T1000 (cell line): ENCODE measurements around the gene ADGB.
"Not testable (repeated sequence)": the region's sequence is repeated elsewhere in the genome, so short reads cannot be mapped to it uniquely, and the experiment has no call there.

Experiments
- DNase-seq: peaks from one replicate; lab custom pipeline; 2025; ENCODE audit warnings: mixed read lengths; lab: John Stamatoyannopoulos, UW

Gene ADGB

GRCh38 chr6:146767632-146768031 is 168.9 kb downstream of the ADGB start:
- no peak for DNase-seq

- DNase-seq, result no peak
Measured at GRCh38 chr6:146768722-146769121, 169.9 kb downstream of the ADGB start.

GRCh38 chr6:146770275-146770964 is 171.6 kb downstream of the ADGB start:
- DNase-seq, result no peak

GRCh38 chr6:146770965-146771735 is 172.4 kb downstream of the ADGB start:
- no peak for DNase-seq

- no peak for DNase-seq
Measured at GRCh38 chr6:146775220-146775619, 176.4 kb downstream of the ADGB start.

- DNase-seq, result no peak
Measured at GRCh38 chr6:146781836-146782235, 183.1 kb downstream of the ADGB start.

- DNase-seq, result no peak
Measured at GRCh38 chr6:146785001-146785585, 186.3 kb downstream of the ADGB start.

GRCh38 chr6:146787876-146788508 is 189.2 kb downstream of the ADGB start:
- DNase-seq, result no peak

- DNase-seq, result no peak
Measured at GRCh38 chr6:146790561-146791091, 191.9 kb downstream of the ADGB start.

- DNase-seq, result no peak
Measured at GRCh38 chr6:146791930-146792329, 193.2 kb downstream of the ADGB start.

- not testable (repeated sequence) for DNase-seq
Measured at GRCh38 chr6:146793218-146793617, 194.4 kb downstream of the ADGB start.

GRCh38 chr6:146795479-146796133 is 196.8 kb downstream of the ADGB start:
- DNase-seq, result no peak

- not testable (repeated sequence) for DNase-seq
Measured at GRCh38 chr6:146803167-146803566, 204.4 kb downstream of the ADGB start.

GRCh38 chr6:146803601-146804000 is 204.8 kb downstream of the ADGB start:
- no peak for DNase-seq

- no peak for DNase-seq
Measured at GRCh38 chr6:146805546-146806325, 207.0 kb downstream of the ADGB start.

GRCh38 chr6:146809014-146809413 is 210.2 kb downstream of the ADGB start:
- not testable (repeated sequence) for DNase-seq

- DNase-seq, result not testable (repeated sequence)
Measured at GRCh38 chr6:146812811-146813321, 214.1 kb downstream of the ADGB start.

GRCh38 chr6:146813554-146813953 is 214.8 kb downstream of the ADGB start:
- no peak for DNase-seq

- DNase-seq, result no peak
Measured at GRCh38 chr6:146814148-146814750, 215.5 kb downstream of the ADGB start.
